H1 (cell line): ENCODE measurements around the gene GPR34. TPM values are rescaled to one million over a fixed set of nuclear protein-coding genes. Genes with fewer than 3 reads are reported as not detected.

Experiments used
- CTCF ChIA-PET: fragments of 300-600 bp; sonication (Branson Sonifier 250); formaldehyde crosslinking; loops from one replicate; lab custom pipeline; 2021; ENCODE audit not compliant: partially characterized antibody; lab: Charles Lee
- POLR2A ChIA-PET: fragments of 300-600 bp; sonication (Branson Sonifier 250); formaldehyde crosslinking; loops from one replicate; lab custom pipeline; 2021; ENCODE audit warnings: inconsistent platforms; ENCODE audit not compliant: partially characterized antibody; lab: Charles Lee
- DNase-seq, 2 experiments: peaks; one replicate each; pipeline versions ENCODE4 v3.0.0 to v3.0.0-alpha.2; 2010 to 2022; ENCODE audit warnings: low spot score in 2 of 2, low read depth in 1 of 2, mixed read lengths in 1 of 2
- FAIRE-seq: peaks from 2 replicates; lab custom pipeline; 2011; peaks lifted over from hg19 to GRCh38; lab: Jason Lieb, UNC
- H2AFZ ChIP-seq: 2 replicates; pipeline ENCODE4 v1.8.1; 2012; ENCODE audit warnings: low read length, inconsistent platforms
- H2AK5ac ChIP-seq: 2 replicates; pipeline ENCODE4 v1.6.1; 2013; ENCODE audit warnings: low read depth, low read length
- H2BK120ac ChIP-seq: replicated peaks from 2 replicates; pipeline ENCODE3; 2013; ENCODE audit warnings: low read depth, low read length, inconsistent platforms
- H2BK12ac ChIP-seq: 2 replicates; pipeline ENCODE4 v1.6.1; 2013; ENCODE audit warnings: low read depth, low read length
- H2BK15ac ChIP-seq: 2 replicates; pipeline ENCODE4 v1.6.1; 2013; ENCODE audit warnings: low read length
- H2BK20ac ChIP-seq: 2 replicates; pipeline ENCODE4 v1.6.1; 2013; ENCODE audit warnings: low read length
- H2BK5ac ChIP-seq: 2 replicates; pipeline ENCODE4 v1.6.1; 2013; ENCODE audit warnings: low read depth, low read length
- H3K14ac ChIP-seq: 2 replicates; pipeline ENCODE4 v1.6.1; 2013; ENCODE audit warnings: inconsistent platforms; ENCODE audit not compliant: insufficient read length
- H3K18ac ChIP-seq: 2 replicates; pipeline ENCODE4 v1.6.1; 2013; ENCODE audit warnings: low read length; ENCODE audit errors: extremely low read depth
- H3K23ac ChIP-seq: 2 replicates; pipeline ENCODE4 v1.6.1; 2013; ENCODE audit warnings: inconsistent platforms; ENCODE audit not compliant: insufficient read length
- H3K23me2 ChIP-seq: 2 replicates; pipeline ENCODE4 v1.6.1; 2013; ENCODE audit warnings: low read depth, low read length
- H3K27ac ChIP-seq: 2 replicates; pipeline ENCODE4 v1.6.1; 2011; ENCODE audit warnings: low read depth, low read length, inconsistent platforms
- H3K27me3 ChIP-seq, 4 experiments: replicated peaks in 1 of 4; 1 replicate in 1 of 4; 2 replicates in 3 of 4; pipeline versions ENCODE4 v1.6.1 to v1.8.1; 2011 to 2013; ENCODE audit warnings: low read length in 3 of 4, mild to moderate bottlenecking in 3 of 4, inconsistent platforms in 2 of 4, mixed read lengths in 2 of 4, moderate library complexity in 1 of 4; ENCODE audit not compliant: control insufficient read depth in 3 of 4, insufficient read depth in 3 of 4; ENCODE audit errors: extremely low read depth in 1 of 4
- H3K36me3 ChIP-seq, 4 experiments: 2 replicates each; pipeline versions ENCODE4 v1.6.1 to v1.8.1; 2011 to 2013; ENCODE audit warnings: mild to moderate bottlenecking in 4 of 4, low read length in 3 of 4, moderate library complexity in 2 of 4, control low read depth in 1 of 4, inconsistent platforms in 1 of 4; ENCODE audit not compliant: insufficient read depth in 4 of 4, control insufficient read depth in 2 of 4
- H3K4ac ChIP-seq: replicated peaks from 2 replicates; pipeline ENCODE3; 2013; ENCODE audit warnings: low read length, low read depth, mixed read lengths, inconsistent platforms; ENCODE audit not compliant: insufficient read length
- H3K4me1 ChIP-seq, 4 experiments: replicated peaks in 1 of 4; 1 replicate in 1 of 4; 2 replicates in 3 of 4; pipeline versions ENCODE4 v1.6.1 to v1.8.1; 2011 to 2013; ENCODE audit warnings: low read length in 3 of 4, inconsistent platforms in 2 of 4, mixed read lengths in 1 of 4; ENCODE audit not compliant: insufficient read depth in 4 of 4, control insufficient read depth in 3 of 4
- H3K4me2 ChIP-seq, 2 experiments: 2 replicates each; pipeline versions ENCODE4 v1.6.1 to v1.8.1; 2011 to 2013; ENCODE audit warnings: low read depth in 2 of 2, low read length in 2 of 2, control low read depth in 1 of 2, inconsistent platforms in 1 of 2, mild to moderate bottlenecking in 1 of 2; ENCODE audit not compliant: insufficient read depth in 1 of 2
- H3K4me3 ChIP-seq, 4 experiments: fragments of 200-600, 300-600 bp in 1 of 4; sonication (generic), shearing (Covaris generic), sonication (Bioruptor Twin) in 1 of 4; 2 replicates each; pipeline versions ENCODE4 v1.5.1 to v1.8.1; 2011 to 2016; ENCODE audit warnings: low read length in 4 of 4, low read depth in 3 of 4, control low read depth in 2 of 4, inconsistent platforms in 2 of 4, mild to moderate bottlenecking in 2 of 4, mixed read lengths in 1 of 4, moderate library complexity in 1 of 4; ENCODE audit not compliant: insufficient read depth in 2 of 4; ENCODE audit errors: extremely low read depth in 1 of 4
- H3K56ac ChIP-seq: replicated peaks from 2 replicates; pipeline ENCODE3; 2013; ENCODE audit warnings: low read depth, mild to moderate bottlenecking, mixed read lengths, low read length, inconsistent platforms; ENCODE audit not compliant: insufficient read length
- H3K79me1 ChIP-seq: 2 replicates; pipeline ENCODE4 v1.6.1; 2013; ENCODE audit warnings: low read depth, low read length, control low read depth
- H3K79me2 ChIP-seq, 2 experiments: 2 replicates each; pipeline versions ENCODE4 v1.6.1 to v1.8.1; 2012 to 2013; ENCODE audit warnings: low read length in 2 of 2, mild to moderate bottlenecking in 2 of 2, inconsistent platforms in 1 of 2; ENCODE audit not compliant: insufficient read depth in 2 of 2, control insufficient read depth in 1 of 2
- H3K9ac ChIP-seq, 4 experiments: replicated peaks in 1 of 4; 1 replicate in 1 of 4; 2 replicates in 3 of 4; pipeline versions ENCODE4 v1.6.1 to v1.8.1; 2011 to 2013; ENCODE audit warnings: low read depth in 3 of 4, low read length in 3 of 4, control low read depth in 2 of 4, mild to moderate bottlenecking in 2 of 4, moderate library complexity in 2 of 4, inconsistent platforms in 1 of 4; ENCODE audit errors: extremely low read depth in 1 of 4
- H3K9me3 ChIP-seq, 2 experiments: 2 replicates each; pipeline versions ENCODE4 v1.6.1 to v1.8.1; 2012 to 2013; ENCODE audit warnings: mild to moderate bottlenecking in 2 of 2, moderate library complexity in 2 of 2, control low read depth in 1 of 2, inconsistent platforms in 1 of 2, low read depth in 1 of 2, low read length in 1 of 2, mixed read lengths in 1 of 2; ENCODE audit not compliant: insufficient read depth in 2 of 2
- H4K20me1 ChIP-seq, 2 experiments: replicated peaks in 1 of 2; 2 replicates each; pipeline versions ENCODE3 to v1.8.1; 2011 to 2013; ENCODE audit warnings: inconsistent platforms in 2 of 2, low read length in 2 of 2, mild to moderate bottlenecking in 1 of 2; ENCODE audit not compliant: insufficient read depth in 2 of 2, control insufficient read depth in 1 of 2
- H4K5ac ChIP-seq: 2 replicates; pipeline ENCODE4 v1.6.1; 2013; ENCODE audit warnings: low read length, low read depth, mixed read lengths, inconsistent platforms; ENCODE audit not compliant: insufficient read length
- H4K8ac ChIP-seq: 2 replicates; pipeline ENCODE4 v1.8.0; 2013; ENCODE audit warnings: mild to moderate bottlenecking, moderate library complexity, low read length, inconsistent platforms; ENCODE audit not compliant: insufficient read depth; ENCODE audit errors: extremely low read depth
- H4K91ac ChIP-seq: replicated peaks from 2 replicates; pipeline ENCODE3; 2013; ENCODE audit warnings: low read length, mixed read lengths, inconsistent platforms; ENCODE audit not compliant: insufficient read length
- MAX ChIP-seq: IDR thresholded peaks from 2 replicates; pipeline ENCODE4 v1.6.1; 2012; ENCODE audit warnings: inconsistent platforms
- WGBS, 2 experiments: shearing (Covaris generic) in 1 of 2; methylation state at CpG; one replicate each; pipeline versions ENCODE4 v1.1.6 to v1.1.7; 2013 to 2015; ENCODE audit warnings: low lambda C conversion rate in 2 of 2, mixed read lengths in 2 of 2, inconsistent platforms in 1 of 2, low coverage in 1 of 2, missing lambda C conversion rate in 1 of 2; ENCODE audit not compliant: insufficient replicate concordance in 2 of 2, insufficient coverage in 1 of 2, insufficient read length in 1 of 2; ENCODE audit errors: extremely low coverage in 1 of 2, missing lambda C conversion rate in 1 of 2; 5-methylcytosine and 5-hydroxymethylcytosine counted together
- polyA plus RNA-seq, 7 experiments: library from polyadenylated mRNA; depleted of rRNA in 3 of 7; stranded (reverse) in 5 of 7; unstranded in 2 of 7; fragments of >200 nt in 5 of 7; fragments of 200-250 nt in 2 of 7; gene quantifications; 1 replicate in 5 of 7; 2 replicates in 1 of 7; 4 replicates in 1 of 7; pipeline versions ENCODE4 v1.2.1 to v1.2.3, GENCODE V29; 2011 to 2013; ENCODE audit warnings: missing spikeins in 2 of 7, mixed read lengths in 2 of 7
- total RNA-seq: library from RNA; stranded (reverse); fragmentation: NEBNext Ultra II Directional; extraction: Animal tissue kit (Norgen Biotek cat#: 25700); gene quantifications from 2 replicates; pipeline ENCODE4 v1.2.1, GENCODE V29; 2021

The GPR34 gene
- total and polyA plus RNA-seq, 2 of the 8 experiments (the other 6 are each of a cell fraction or from before 2014, with no cell fraction given): not detected

GRCh38 chrX:41692162-41692749, 3.5 kb downstream of the GPR34 start:
- Histone ChIP-seq H3K23me2 (no peaks in the 10 kb centered on the region), H3K79me1 (no peaks in the 10 kb centered on the region), H3K23ac (no peak overlapping the region)
- TF ChIP-seq MAX: no peak
- TF ChIP-seq, all 59 proteins: peak for 0
- POLR2A ChIA-PET: no interaction called here
- Histone ChIP-seq H3K36me3 (no peaks in the 10 kb centered on the region), H3K27me3 (no peaks in the 10 kb centered on the region), H4K20me1 (no peaks in the 10 kb centered on the region), H3K27ac (no peak overlapping the region), H3K9me3 (no peaks in the 10 kb centered on the region), H3K4me2 (no peak overlapping the region), H2BK20ac (no peak overlapping the region), H4K8ac (no peak overlapping the region), H2AFZ (no peak overlapping the region), H3K79me2 (no peaks in the 10 kb centered on the region), H3K4me3 (no peak overlapping the region), H3K4ac (no peak overlapping the region), H3K9ac (no peak overlapping the region), H2BK15ac (no peak overlapping the region), H3K14ac (no peak overlapping the region), H4K5ac (no peak overlapping the region), H2BK12ac (no peak overlapping the region), H3K18ac (no peak overlapping the region), H3K4me1 (no peaks in the 10 kb centered on the region), H2BK120ac (no peak overlapping the region), H2BK5ac (no peak overlapping the region), H4K91ac (no peak overlapping the region), H3K56ac (no peak overlapping the region), H2AK5ac (no peak overlapping the region)
- DNase-seq: no peak
- CTCF ChIA-PET: no interaction called here
- FAIRE-seq: peak; percentile 32
- WGBS, 2 experiments: 94% methylated on average over 1 of the region's 1 CpG; no CpG with 5 or more reads in 1 of the 2 experiments
